HepG2 (cell line): ENCODE data around the gene DCST2. TPM values are rescaled to one million over a fixed set of nuclear protein-coding genes. Genes with fewer than 3 reads are reported as not detected.
A peak's percentile ranks its signal among the peaks of the same experiment; 100 is the strongest.

Source experiments
- ATF7-NPFF ChIP-seq: sonication (generic); formaldehyde crosslinking; IDR thresholded peaks from 2 replicates; pipeline ENCODE4 v1.8.1; 2023; ENCODE audit warnings: mild to moderate bottlenecking, low read depth, missing genetic modification reagents, moderate library complexity
- BRD4 ChIP-seq: sonication (generic); formaldehyde crosslinking; IDR thresholded peaks from 2 replicates; pipeline ENCODE4 v1.4.0; 2020; ENCODE audit warnings: missing genetic modification reagents
- FOXK2 ChIP-seq: fragments of 450-650 bp; IDR thresholded peaks from 2 replicates; pipeline ENCODE4 v1.6.1; 2016
- HNRNPK ChIP-seq: fragments of 200-400 bp; formaldehyde crosslinking; IDR thresholded peaks from 2 replicates; pipeline ENCODE4 v1.6.1; 2018; ENCODE audit warnings: low read length, low read depth, moderate library complexity, mild to moderate bottlenecking; ENCODE audit not compliant: poor library complexity, severe bottlenecking
- NFIB ChIP-seq: sonication (generic); formaldehyde crosslinking; IDR thresholded peaks from 2 replicates; pipeline ENCODE4 v1.9.0; 2021; ENCODE audit warnings: missing genetic modification reagents, mild to moderate bottlenecking, borderline replicate concordance
- RFXAP ChIP-seq: sonication (generic); formaldehyde crosslinking; IDR thresholded peaks from 2 replicates; pipeline ENCODE4 v1.4.0; 2020; ENCODE audit warnings: missing genetic modification reagents, borderline replicate concordance
- SATB2 ChIP-seq: sonication (generic); formaldehyde crosslinking; IDR thresholded peaks from 2 replicates; pipeline ENCODE4 v1.5.0; 2020; ENCODE audit warnings: missing genetic modification reagents
- SRF ChIP-seq: IDR thresholded peaks from 2 replicates; pipeline ENCODE4 v1.6.1; 2011; ENCODE audit warnings: mild to moderate bottlenecking, low read depth, low read length, moderate library complexity
- ZFP82 ChIP-seq: sonication (generic); formaldehyde crosslinking; IDR thresholded peaks from 2 replicates; pipeline ENCODE4 v1.5.1; 2020; ENCODE audit warnings: mild to moderate bottlenecking, missing genetic modification reagents, borderline replicate concordance
- ZNF33B ChIP-seq: sonication (generic); formaldehyde crosslinking; IDR thresholded peaks from 2 replicates; pipeline ENCODE4 v1.5.1; 2020; ENCODE audit warnings: mild to moderate bottlenecking, missing genetic modification reagents
- ZNF556 ChIP-seq: sonication (generic); formaldehyde crosslinking; IDR thresholded peaks from 2 replicates; pipeline ENCODE4 v1.4.0; 2020; ENCODE audit warnings: mild to moderate bottlenecking, missing genetic modification reagents, borderline replicate concordance
- ZNF557 ChIP-seq: sonication (generic); formaldehyde crosslinking; IDR thresholded peaks from 2 replicates; pipeline ENCODE4 v1.4.0; 2020; ENCODE audit warnings: missing genetic modification reagents
- ZNF891 ChIP-seq: sonication (generic); formaldehyde crosslinking; IDR thresholded peaks from 2 replicates; pipeline ENCODE4 v1.5.0; 2020; ENCODE audit warnings: mild to moderate bottlenecking, missing genetic modification reagents
- polyA plus RNA-seq, 8 experiments: library from polyadenylated mRNA; depleted of rRNA in 3 of 8; stranded (reverse) in 7 of 8; unstranded in 1 of 8; fragments of >200 nt; fragmentation: Illumina TruSeq in 4 of 8; extraction: Trizol in 4 of 8; gene quantifications; 2 replicates each; pipeline versions ENCODE4 v1.2.1 to v1.2.3, GENCODE V29; 2011 to 2016; ENCODE audit warnings: low read depth in 4 of 8, missing spikeins in 1 of 8, mixed read lengths in 1 of 8; ENCODE audit not compliant: insufficient read depth in 1 of 8
- total RNA-seq, 5 experiments: library from RNA; depleted of rRNA; stranded (reverse); fragments of >200 nt; fragmentation: Illumina TruSeq; extraction: Trizol; gene quantifications; 2 replicates each; pipeline ENCODE4 v1.2.3, GENCODE V29; 2016; ENCODE audit warnings: low read depth in 1 of 5
- TF ChIP-seq, protein P1 (sequence below): sonication (generic); formaldehyde crosslinking; conservative IDR thresholded peaks from 2 replicates; pipeline ENCODE4 v1.8.0; 2022; ENCODE audit warnings: low read depth, missing genetic modification reagents
- TF ChIP-seq, protein P2 (sequence below): sonication (generic); formaldehyde crosslinking; IDR thresholded peaks from 2 replicates; pipeline ENCODE4 v1.8.0; 2022; ENCODE audit warnings: mild to moderate bottlenecking, missing genetic modification reagents, moderate library complexity
- TF ChIP-seq, protein P3 (sequence below): sonication (generic); formaldehyde crosslinking; IDR thresholded peaks from 2 replicates; pipeline ENCODE4 v1.4.0; 2020; ENCODE audit warnings: mild to moderate bottlenecking, low read depth, missing genetic modification reagents
- TF ChIP-seq, protein P4 (sequence below): sonication (generic); formaldehyde crosslinking; IDR thresholded peaks from 2 replicates; pipeline ENCODE4 v1.4.0; 2020; ENCODE audit warnings: missing genetic modification reagents; ENCODE audit errors: not compliant biosample characterization
- TF ChIP-seq, protein P5 (sequence below): sonication (generic); formaldehyde crosslinking; IDR thresholded peaks from 2 replicates; pipeline ENCODE4 v1.9.0; 2022; ENCODE audit warnings: low read depth, missing genetic modification reagents
- TF ChIP-seq, protein P6 (sequence below): sonication (generic); formaldehyde crosslinking; IDR thresholded peaks from 2 replicates; pipeline ENCODE4 v1.5.1; 2020; ENCODE audit warnings: mild to moderate bottlenecking, missing genetic modification reagents, moderate library complexity

The DCST2 gene
- total and polyA plus RNA-seq, 2 of the 13 experiments (the other 11 are each of a cell fraction or from before 2014, with no cell fraction given): 0.74 TPM; not detected in 1

DNA sequence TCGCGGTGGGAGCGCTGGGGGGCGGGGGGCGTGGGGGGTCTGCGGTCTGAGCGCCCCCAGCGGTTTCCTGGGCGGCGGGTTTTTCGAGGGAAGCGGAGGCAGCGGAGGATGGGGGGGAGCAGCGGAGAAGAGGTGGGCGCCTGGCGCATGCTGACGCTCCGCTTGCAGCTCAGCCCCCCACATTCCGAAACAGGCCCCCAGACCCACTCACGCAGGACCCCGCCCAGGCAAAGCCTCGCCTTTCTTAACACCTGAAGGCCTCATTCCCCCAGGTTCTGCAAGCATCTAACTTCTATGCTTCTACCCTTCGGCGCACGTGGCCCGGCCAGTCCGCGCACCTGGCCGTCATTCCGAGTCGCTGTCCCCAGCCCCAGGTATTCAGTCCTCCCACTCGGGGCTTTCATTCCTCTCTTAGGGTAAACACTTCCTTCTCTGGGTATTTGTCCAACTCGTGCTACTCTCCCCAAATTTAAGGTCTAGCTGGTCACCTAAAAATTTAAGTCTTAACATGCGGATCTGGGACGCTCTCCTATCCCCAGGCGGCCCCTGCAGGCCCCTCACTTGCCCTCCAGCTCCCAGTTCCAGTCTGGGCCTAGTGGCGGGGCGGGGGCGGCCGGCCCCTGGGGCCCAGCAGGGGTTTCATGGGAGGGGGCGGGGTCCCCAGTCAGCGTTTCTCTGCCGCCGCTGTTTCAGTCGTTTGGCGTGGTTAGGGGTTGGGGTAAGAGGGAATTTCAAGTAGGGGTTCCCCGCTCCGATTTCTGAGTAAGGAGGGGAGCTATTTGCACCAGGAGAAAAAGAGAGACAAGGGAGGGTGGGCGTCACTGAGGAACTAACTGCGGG lies 33.8 kb downstream of the DCST2 start (continued):
- TF ChIP-seq, protein P1, sequence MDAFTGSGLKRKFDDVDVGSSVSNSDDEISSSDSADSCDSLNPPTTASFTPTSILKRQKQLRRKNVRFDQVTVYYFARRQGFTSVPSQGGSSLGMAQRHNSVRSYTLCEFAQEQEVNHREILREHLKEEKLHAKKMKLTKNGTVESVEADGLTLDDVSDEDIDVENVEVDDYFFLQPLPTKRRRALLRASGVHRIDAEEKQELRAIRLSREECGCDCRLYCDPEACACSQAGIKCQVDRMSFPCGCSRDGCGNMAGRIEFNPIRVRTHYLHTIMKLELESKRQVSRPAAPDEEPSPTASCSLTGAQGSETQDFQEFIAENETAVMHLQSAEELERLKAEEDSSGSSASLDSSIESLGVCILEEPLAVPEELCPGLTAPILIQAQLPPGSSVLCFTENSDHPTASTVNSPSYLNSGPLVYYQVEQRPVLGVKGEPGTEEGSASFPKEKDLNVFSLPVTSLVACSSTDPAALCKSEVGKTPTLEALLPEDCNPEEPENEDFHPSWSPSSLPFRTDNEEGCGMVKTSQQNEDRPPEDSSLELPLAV: no peak
- no peak for TF ChIP-seq SATB2 (CRISPR knock-in tag)
- no peak for TF ChIP-seq ZNF557 (CRISPR knock-in tag)
- no peak for TF ChIP-seq ZFP82
- TF ChIP-seq, protein P2, sequence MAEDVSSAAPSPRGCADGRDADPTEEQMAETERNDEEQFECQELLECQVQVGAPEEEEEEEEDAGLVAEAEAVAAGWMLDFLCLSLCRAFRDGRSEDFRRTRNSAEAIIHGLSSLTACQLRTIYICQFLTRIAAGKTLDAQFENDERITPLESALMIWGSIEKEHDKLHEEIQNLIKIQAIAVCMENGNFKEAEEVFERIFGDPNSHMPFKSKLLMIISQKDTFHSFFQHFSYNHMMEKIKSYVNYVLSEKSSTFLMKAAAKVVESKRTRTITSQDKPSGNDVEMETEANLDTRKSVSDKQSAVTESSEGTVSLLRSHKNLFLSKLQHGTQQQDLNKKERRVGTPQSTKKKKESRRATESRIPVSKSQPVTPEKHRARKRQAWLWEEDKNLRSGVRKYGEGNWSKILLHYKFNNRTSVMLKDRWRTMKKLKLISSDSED (CRISPR knock-in tag): no peak
- no peak for TF ChIP-seq RFXAP
- TF ChIP-seq, protein P3, sequence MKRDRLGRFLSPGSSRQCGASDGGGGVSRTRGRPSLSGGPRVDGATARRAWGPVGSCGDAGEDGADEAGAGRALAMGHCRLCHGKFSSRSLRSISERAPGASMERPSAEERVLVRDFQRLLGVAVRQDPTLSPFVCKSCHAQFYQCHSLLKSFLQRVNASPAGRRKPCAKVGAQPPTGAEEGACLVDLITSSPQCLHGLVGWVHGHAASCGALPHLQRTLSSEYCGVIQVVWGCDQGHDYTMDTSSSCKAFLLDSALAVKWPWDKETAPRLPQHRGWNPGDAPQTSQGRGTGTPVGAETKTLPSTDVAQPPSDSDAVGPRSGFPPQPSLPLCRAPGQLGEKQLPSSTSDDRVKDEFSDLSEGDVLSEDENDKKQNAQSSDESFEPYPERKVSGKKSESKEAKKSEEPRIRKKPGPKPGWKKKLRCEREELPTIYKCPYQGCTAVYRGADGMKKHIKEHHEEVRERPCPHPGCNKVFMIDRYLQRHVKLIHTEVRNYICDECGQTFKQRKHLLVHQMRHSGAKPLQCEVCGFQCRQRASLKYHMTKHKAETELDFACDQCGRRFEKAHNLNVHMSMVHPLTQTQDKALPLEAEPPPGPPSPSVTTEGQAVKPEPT (CRISPR knock-in tag): peak; percentile 90; the same call in 1 of the 2 replicates
- TF ChIP-seq HNRNPK: peak; percentile 52
- TF ChIP-seq, protein P4, sequence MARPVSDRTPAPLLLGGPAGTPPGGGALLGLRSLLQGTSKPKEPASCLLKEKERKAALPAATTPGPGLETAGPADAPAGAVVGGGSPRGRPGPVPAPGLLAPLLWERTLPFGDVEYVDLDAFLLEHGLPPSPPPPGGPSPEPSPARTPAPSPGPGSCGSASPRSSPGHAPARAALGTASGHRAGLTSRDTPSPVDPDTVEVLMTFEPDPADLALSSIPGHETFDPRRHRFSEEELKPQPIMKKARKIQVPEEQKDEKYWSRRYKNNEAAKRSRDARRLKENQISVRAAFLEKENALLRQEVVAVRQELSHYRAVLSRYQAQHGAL (CRISPR knock-in tag): no peak
- TF ChIP-seq ATF7-NPFF (CRISPR knock-in tag): 0 out of 2 replicates have a peak, but pooled peaks have one; percentile 46
- TF ChIP-seq ZNF33B (CRISPR knock-in tag): no peak
- TF ChIP-seq, protein P5, sequence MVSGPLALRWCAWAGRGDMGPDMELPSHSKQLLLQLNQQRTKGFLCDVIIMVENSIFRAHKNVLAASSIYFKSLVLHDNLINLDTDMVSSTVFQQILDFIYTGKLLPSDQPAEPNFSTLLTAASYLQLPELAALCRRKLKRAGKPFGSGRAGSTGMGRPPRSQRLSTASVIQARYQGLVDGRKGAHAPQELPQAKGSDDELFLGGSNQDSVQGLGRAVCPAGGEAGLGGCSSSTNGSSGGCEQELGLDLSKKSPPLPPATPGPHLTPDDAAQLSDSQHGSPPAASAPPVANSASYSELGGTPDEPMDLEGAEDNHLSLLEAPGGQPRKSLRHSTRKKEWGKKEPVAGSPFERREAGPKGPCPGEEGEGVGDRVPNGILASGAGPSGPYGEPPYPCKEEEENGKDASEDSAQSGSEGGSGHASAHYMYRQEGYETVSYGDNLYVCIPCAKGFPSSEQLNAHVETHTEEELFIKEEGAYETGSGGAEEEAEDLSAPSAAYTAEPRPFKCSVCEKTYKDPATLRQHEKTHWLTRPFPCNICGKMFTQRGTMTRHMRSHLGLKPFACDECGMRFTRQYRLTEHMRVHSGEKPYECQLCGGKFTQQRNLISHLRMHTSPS (CRISPR knock-in tag): no peak
- TF ChIP-seq ZNF556 (CRISPR knock-in tag): no peak
- no peak for TF ChIP-seq FOXK2
- TF ChIP-seq BRD4 (CRISPR knock-in tag): no peak
- TF ChIP-seq NFIB: no peak
- no peak for TF ChIP-seq SRF
- no peak for TF ChIP-seq ZNF891
- TF ChIP-seq, protein P6, sequence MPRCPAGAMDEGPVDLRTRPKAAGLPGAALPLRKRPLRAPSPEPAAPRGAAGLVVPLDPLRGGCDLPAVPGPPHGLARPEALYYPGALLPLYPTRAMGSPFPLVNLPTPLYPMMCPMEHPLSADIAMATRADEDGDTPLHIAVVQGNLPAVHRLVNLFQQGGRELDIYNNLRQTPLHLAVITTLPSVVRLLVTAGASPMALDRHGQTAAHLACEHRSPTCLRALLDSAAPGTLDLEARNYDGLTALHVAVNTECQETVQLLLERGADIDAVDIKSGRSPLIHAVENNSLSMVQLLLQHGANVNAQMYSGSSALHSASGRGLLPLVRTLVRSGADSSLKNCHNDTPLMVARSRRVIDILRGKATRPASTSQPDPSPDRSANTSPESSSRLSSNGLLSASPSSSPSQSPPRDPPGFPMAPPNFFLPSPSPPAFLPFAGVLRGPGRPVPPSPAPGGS (CRISPR knock-in tag): 0 out of 2 replicates have a peak, but pooled peaks have one; percentile 59
